MM.1S (cell line): ENCODE results near the gene SAMD8.
"Not testable (repeated sequence)": the region's sequence is repeated elsewhere in the genome, so short reads cannot be mapped to it uniquely, and the experiment has no call there.

Experiments
- DNase-seq: peaks from one replicate; pipeline ENCODE4 v3.0.0-alpha.2; 2015
- H2AFZ ChIP-seq: fragments of 300-600 bp; sonication (generic); 2 replicates; pipeline ENCODE4 v1.6.0; 2016; ENCODE audit warnings: antibody characterized with exemption, low read length
- H3F3A ChIP-seq: fragments of 300-600 bp; sonication (generic); 2 replicates; pipeline ENCODE4 v1.6.1; 2016; ENCODE audit warnings: mild to moderate bottlenecking, antibody characterized with exemption, low read length, moderate library complexity, mixed read lengths; ENCODE audit not compliant: insufficient read depth
- H3K27ac ChIP-seq: fragments of 300-600 bp; sonication (generic); 2 replicates; pipeline ENCODE4 v1.5.1; 2016; ENCODE audit warnings: mild to moderate bottlenecking, low read length
- H3K27me3 ChIP-seq: fragments of 300-600 bp; sonication (generic); replicated peaks from 2 replicates; pipeline ENCODE4 v1.6.0; 2016; ENCODE audit warnings: low read length; ENCODE audit not compliant: insufficient read depth
- H3K36me3 ChIP-seq: fragments of 300-600 bp; sonication (generic); replicated peaks from 2 replicates; pipeline ENCODE4 v1.6.1; 2016; ENCODE audit warnings: mild to moderate bottlenecking, low read length, mixed read lengths; ENCODE audit not compliant: insufficient read depth
- H3K4me1 ChIP-seq: fragments of 300-600 bp; sonication (generic); 2 replicates; pipeline ENCODE4 v1.6.1; 2016; ENCODE audit warnings: low read length, mixed read lengths
- H3K4me2 ChIP-seq: fragments of 300-600 bp; sonication (generic); 2 replicates; pipeline ENCODE4 v1.6.0; 2016; ENCODE audit warnings: low read depth, low read length
- H3K4me3 ChIP-seq: fragments of 300-600 bp; sonication (generic); 2 replicates; pipeline ENCODE4 v1.5.1; 2016; ENCODE audit warnings: low read length, mixed read lengths
- H3K79me2 ChIP-seq: fragments of 300-600 bp; sonication (generic); 2 replicates; pipeline ENCODE4 v1.6.1; 2016; ENCODE audit warnings: mixed run types, low read length, mixed read lengths
- H3K9ac ChIP-seq: fragments of 300-600 bp; sonication (generic); 2 replicates; pipeline ENCODE4 v1.6.1; 2016; ENCODE audit warnings: low read length, mixed read lengths
- H3K9me2 ChIP-seq: fragments of 300-600 bp; sonication (generic); replicated peaks from 2 replicates; pipeline ENCODE4 v1.6.1; 2016; ENCODE audit warnings: mild to moderate bottlenecking, low read length, mixed read lengths; ENCODE audit not compliant: insufficient read depth
- H3K9me3 ChIP-seq: fragments of 300-600 bp; sonication (generic); replicated peaks from 2 replicates; pipeline ENCODE4 v1.6.1; 2016; ENCODE audit warnings: mild to moderate bottlenecking, low read length, mixed read lengths; ENCODE audit not compliant: insufficient read depth
- H4K20me1 ChIP-seq: fragments of 300-600 bp; sonication (generic); 2 replicates; pipeline ENCODE4 v1.6.1; 2016; ENCODE audit warnings: mild to moderate bottlenecking, low read length, moderate library complexity, mixed read lengths; ENCODE audit not compliant: insufficient read depth
- EZH2 ChIP-seq: fragments of 300-600 bp; sonication (generic); optimal IDR thresholded peaks from 2 replicates; pipeline ENCODE3; 2017; ENCODE audit warnings: low read depth, mild to moderate bottlenecking, antibody characterized with exemption, low read length, mixed read lengths
- EZH2phosphoT487 ChIP-seq: fragments of 300-600 bp; sonication (generic); IDR thresholded peaks from 2 replicates; pipeline ENCODE4 v1.6.1; 2018; ENCODE audit warnings: antibody characterized with exemption, low read length
- TF ChIP-seq, protein P1 (sequence below): fragments of 300-600 bp; sonication (generic); IDR thresholded peaks from 2 replicates; pipeline ENCODE4 v1.5.1; 2016; ENCODE audit warnings: antibody characterized with exemption, low read length, mixed read lengths

The SAMD8 gene

DNA sequence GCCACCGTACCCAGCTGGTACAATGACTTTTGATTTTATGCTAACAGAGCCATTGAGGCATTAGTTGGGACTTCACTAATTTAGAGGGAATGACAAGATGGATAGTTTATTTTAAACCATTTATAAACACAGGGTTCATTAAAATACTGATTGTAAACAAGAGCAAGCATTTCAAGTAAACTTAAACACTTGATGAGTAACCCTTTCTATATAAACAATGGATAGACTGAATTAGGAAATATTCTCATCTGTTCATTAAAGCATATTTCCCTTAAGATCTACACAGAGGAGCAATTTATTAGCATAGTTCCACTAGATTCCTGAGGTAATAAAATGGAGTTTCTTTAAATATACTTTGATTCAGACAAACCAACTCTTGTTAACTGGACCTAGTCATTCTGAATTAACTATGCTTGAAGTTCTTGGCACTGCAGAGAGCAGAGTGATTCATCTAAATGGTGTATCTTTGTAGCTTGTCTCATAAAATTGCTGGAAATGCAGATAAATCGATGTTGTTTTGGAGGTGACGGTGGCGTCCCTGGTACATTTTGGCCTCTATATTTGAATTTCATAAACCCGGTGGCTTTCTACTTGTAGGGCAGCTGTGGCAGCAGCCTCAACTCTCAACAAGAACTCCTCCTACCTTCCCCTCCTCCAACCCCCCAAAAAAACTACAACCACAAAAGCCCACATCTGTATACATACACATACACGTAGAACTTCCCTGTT lies 83.7 kb downstream of the SAMD8 start:
- Histone ChIP-seq H3K4me2 (no peak overlapping the region), H3K27ac (no peak overlapping the region)

DNA sequence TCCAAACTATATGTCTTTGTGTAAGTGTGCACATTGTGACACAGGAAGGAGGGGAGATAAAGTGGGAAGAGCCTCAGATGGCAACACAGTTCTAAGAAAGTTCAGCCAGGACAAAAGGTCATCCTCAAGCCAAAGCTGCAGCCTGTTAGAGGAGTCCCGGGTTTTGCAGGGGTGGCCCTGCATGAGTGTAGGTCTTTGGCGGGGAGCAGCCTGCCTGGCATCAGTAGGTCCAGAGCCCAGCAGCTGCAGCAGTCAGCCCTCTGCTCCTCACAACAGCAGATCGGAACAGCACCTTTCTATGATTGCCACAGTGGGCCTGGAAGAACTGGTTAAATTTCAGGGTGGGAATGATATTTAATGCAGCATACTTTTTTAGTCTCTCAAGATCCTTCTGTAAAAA lies 85.6 kb downstream of the SAMD8 start:
- Histone ChIP-seq H3K79me2 (no peaks in the 10 kb centered on the region), H3K9ac (no peak overlapping the region), H4K20me1 (no peaks in the 10 kb centered on the region), H2AFZ (no peak overlapping the region), H3K4me2 (no peak overlapping the region), H3K9me3 (no peaks in the 10 kb centered on the region), H3F3A (no peaks in the 10 kb centered on the region), H3K27me3 (no peaks in the 10 kb centered on the region), H3K27ac (no peak overlapping the region), H3K9me2 (no peaks in the 10 kb centered on the region), H3K36me3 (no peaks in the 10 kb centered on the region), H3K4me3 (no peak overlapping the region), H3K4me1 (no peaks in the 10 kb centered on the region)
- no peak for DNase-seq
- TF ChIP-seq, protein P1, sequence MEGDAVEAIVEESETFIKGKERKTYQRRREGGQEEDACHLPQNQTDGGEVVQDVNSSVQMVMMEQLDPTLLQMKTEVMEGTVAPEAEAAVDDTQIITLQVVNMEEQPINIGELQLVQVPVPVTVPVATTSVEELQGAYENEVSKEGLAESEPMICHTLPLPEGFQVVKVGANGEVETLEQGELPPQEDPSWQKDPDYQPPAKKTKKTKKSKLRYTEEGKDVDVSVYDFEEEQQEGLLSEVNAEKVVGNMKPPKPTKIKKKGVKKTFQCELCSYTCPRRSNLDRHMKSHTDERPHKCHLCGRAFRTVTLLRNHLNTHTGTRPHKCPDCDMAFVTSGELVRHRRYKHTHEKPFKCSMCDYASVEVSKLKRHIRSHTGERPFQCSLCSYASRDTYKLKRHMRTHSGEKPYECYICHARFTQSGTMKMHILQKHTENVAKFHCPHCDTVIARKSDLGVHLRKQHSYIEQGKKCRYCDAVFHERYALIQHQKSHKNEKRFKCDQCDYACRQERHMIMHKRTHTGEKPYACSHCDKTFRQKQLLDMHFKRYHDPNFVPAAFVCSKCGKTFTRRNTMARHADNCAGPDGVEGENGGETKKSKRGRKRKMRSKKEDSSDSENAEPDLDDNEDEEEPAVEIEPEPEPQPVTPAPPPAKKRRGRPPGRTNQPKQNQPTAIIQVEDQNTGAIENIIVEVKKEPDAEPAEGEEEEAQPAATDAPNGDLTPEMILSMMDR, result no peak
- TF ChIP-seq EZH2phosphoT487 (no peak), EZH2 (no peak)

More for the DNA sequence above, 83.7 kb downstream of the SAMD8 start:
- H3K4me1 ChIP-seq, result no peaks in the 10 kb centered on the region
- H3K79me2 ChIP-seq, result no peaks in the 10 kb centered on the region
- no peaks in the 10 kb centered on the region for H3K27me3 ChIP-seq
- no peaks in the 10 kb centered on the region for H3F3A ChIP-seq
- no peak overlapping the region for H3K4me3 ChIP-seq
- H3K9me2 ChIP-seq, result no peaks in the 10 kb centered on the region
- H3K36me3 ChIP-seq, result no peaks in the 10 kb centered on the region
- H2AFZ ChIP-seq, result no peak overlapping the region
- H4K20me1 ChIP-seq, result no peaks in the 10 kb centered on the region
- H3K9me3 ChIP-seq, result no peaks in the 10 kb centered on the region
- H3K9ac ChIP-seq, result no peak overlapping the region
- no peak for DNase-seq
- TF ChIP-seq EZH2phosphoT487 (no peak), EZH2 (no peak)
- TF ChIP-seq, protein P1, result no peak

DNA sequence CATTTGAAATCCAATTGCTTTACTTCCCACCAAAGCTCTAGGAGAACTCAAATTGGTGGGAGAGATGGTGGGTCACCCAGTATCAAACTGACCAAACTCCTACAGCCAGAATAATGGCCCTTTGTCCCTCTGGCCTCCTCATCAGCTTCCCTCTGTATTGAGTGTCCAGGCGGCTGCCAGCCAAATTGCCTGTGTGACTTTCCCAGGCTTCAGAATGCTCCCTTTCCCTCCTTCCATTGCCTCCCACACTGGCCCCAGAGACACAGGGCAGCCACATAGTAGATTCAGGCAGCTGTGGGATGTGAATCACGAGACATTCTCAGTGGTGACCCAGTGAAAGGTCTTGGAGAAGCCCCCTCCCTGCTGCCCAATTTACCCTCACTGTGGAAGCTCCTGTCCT lies 86.5 kb downstream of the SAMD8 start:
- Histone ChIP-seq H3K36me3 (no peaks in the 10 kb centered on the region), H3F3A (no peaks in the 10 kb centered on the region)

DNA sequence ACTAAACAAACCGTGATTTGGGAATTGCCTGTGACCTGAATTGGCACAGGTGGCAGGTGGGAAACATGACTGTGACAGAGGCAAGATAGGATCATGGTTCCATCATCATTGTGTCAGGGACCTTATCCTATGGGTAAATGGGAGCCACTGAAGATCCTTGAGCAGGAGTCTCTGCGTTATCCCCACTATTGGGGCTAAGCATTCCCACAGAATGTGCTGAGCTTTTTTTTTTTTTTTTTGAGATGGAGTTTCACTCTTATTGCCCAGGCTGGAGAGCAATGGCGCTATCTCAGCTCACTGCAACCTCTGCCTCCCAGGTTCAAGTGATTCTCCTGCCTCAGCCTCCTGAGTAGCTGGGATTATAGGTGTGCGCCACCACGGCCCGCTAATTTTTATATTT lies 88.5 kb downstream of the SAMD8 start:
- H3K36me3 ChIP-seq, H4K20me1 ChIP-seq, H3K79me2 ChIP-seq, DNase-seq, H3K4me2 ChIP-seq, H3K9me2 ChIP-seq, H3K9ac ChIP-seq, H2AFZ ChIP-seq, H3K4me1 ChIP-seq, H3K27me3 ChIP-seq, H3F3A ChIP-seq, H3K9me3 ChIP-seq, H3K4me3 ChIP-seq, H3K27ac ChIP-seq: not testable (repeated sequence)

More for the DNA sequence above, 86.5 kb downstream of the SAMD8 start:
- Histone ChIP-seq H3K27me3 (no peaks in the 10 kb centered on the region), H3K4me1 (no peaks in the 10 kb centered on the region), H3K4me2 (no peak overlapping the region), H3K9me2 (no peaks in the 10 kb centered on the region), H3K9ac (no peak overlapping the region), H3K4me3 (no peak overlapping the region), H3K27ac (no peak overlapping the region), H3K79me2 (no peaks in the 10 kb centered on the region), H4K20me1 (no peaks in the 10 kb centered on the region), H3K9me3 (no peaks in the 10 kb centered on the region), H2AFZ (no peak overlapping the region)
- TF ChIP-seq EZH2phosphoT487 (no peak), EZH2 (no peak)
- TF ChIP-seq, protein P1, result no peak
- DNase-seq, result no peak
